Stimulated activated CD4-positive, alpha-beta T cell treated with anti-CD3 and anti-CD28 coated beads, Interleukin-15, amount 100 ng/mL, for 24 hours (primary cell): ENCODE results near the gene SIN3A.
"Not testable (repeated sequence)": the region's sequence is repeated elsewhere in the genome, so short reads cannot be mapped to it uniquely, and the experiment has no call there.

ENCODE experiments used
- DNase-seq: peaks from one replicate; pipeline ENCODE4 v3.0.0-alpha.2; 2020

The SIN3A gene

DNA sequence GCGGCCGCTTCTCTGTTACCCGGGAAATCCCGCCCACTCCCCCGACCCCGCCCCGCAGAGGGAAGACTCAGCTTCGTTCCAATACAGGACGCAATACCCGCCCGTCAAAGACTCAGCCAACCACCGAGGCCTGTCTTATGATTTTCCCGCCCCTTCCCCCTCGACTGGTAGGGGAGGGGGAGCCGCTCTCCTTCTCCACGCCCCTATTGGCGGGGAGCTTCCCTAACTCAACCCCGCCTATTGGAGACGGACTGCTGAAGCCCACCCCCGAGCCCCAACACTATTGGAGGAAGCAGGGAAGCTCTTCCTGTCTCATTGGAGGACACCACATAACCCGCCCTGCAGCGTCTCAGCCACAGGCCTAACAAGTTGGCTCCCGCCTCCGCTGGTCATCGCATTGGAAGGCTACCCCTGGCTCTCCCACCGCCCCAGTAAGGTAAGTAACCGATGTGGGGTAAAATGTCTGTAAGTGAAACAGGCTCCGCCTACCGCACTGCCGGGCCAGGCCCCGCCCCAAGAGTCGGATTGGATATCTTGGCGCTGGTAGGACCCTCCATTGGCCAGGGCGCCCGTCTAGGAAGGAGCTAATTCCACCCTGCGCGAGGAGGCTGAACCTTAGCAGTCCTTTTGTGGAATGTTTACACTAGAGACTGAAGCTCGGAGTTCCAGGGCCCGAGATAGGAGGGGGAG, at the start of gene SIN3A:
SIN3A (minus strand) TSS at position 17 of the 690 bp plus-strand sequence. CDS start 21,315 bp downstream, outside the sequence.
- DNase-seq = peak; percentile 100

GRCh38 chr15:75493732-75494131, 42.2 kb upstream of the SIN3A start:
- no peak for DNase-seq

DNA sequence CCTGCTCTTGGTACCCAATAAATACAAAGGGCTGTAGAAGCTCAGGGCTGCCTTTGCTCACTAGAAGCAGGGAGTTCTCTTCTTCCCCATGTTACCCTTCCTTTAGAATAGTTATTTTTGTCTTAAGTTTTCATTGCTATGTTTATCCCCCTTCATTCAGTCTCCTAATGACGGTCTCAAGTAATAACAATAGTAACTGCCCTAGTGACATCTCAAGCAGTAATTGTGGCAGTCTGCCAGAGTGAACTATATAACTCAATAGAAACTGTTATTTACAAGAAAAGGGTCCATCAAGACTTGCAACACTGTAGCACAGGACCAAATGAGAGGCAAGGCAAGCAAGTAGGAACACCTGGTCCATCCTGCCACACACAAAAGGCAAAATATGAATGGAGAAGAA, 32.5 kb upstream of the SIN3A start:
- no peak for DNase-seq

DNA sequence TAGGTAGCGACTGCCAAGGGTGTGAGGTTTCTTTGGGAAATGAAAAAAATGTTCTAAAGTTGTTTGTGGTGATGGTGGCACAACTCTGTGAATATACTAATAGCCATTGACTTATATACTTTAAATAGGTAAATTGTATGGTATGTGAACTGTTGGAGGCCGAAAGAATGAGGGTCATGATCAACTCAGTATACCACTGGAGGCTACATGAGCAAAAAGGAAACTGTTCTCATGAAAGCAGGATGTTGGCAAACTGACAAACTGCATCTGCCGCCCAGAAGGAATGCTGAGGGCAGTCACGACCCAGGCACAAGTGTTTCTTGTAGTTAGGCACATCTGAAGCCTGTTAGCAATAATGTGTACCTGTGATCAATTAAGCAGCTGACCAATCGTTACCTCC, 32.1 kb upstream of the SIN3A start:
- DNase-seq = not testable (repeated sequence)

GRCh38 chr15:75483106-75483505, 31.6 kb upstream of the SIN3A start:
- no peak for DNase-seq

DNA sequence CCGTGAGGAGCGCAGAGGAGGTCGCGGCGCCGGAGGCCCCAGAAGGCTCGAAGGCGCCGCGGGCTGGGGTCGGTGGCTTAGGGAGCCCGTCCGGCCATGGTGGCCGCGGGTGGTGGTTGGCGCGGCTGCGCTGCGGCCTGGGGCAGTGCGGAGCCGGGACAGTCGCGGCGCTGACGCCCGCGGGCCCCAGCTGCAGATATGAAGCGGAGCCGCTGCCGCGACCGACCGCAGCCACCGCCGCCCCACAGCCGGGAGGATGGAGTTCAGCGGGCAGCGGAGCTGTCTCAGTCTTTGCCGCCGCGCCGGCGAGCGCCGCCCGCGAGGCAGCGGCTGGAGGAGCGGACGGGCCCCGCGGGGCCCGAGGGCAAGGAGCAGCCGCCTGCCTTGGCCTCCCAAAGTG, 29.0 kb upstream of the SIN3A start:
- DNase-seq = not testable (repeated sequence)

DNA sequence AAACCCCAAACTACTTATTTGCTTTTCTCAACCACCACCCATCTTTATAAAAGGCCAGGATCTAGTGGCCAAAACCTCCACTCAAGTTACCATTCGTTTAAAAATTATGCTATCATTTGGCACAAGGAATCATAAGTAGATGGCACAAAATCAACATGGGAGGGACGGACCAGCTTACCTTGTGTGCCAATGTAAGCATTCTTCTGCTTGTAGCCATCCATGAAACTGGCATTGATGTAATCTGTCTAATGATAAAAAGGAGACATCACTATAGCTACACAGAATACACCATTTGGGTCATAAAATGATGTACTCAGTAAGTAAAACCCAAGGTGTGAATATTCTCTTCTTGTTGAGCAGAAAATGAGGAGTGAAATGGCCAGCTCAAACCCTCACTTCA, 28.2 kb upstream of the SIN3A start:
- DNase-seq = no peak

GRCh38 chr15:75477094-75477493, 25.6 kb upstream of the SIN3A start:
- DNase-seq = not testable (repeated sequence)

DNA sequence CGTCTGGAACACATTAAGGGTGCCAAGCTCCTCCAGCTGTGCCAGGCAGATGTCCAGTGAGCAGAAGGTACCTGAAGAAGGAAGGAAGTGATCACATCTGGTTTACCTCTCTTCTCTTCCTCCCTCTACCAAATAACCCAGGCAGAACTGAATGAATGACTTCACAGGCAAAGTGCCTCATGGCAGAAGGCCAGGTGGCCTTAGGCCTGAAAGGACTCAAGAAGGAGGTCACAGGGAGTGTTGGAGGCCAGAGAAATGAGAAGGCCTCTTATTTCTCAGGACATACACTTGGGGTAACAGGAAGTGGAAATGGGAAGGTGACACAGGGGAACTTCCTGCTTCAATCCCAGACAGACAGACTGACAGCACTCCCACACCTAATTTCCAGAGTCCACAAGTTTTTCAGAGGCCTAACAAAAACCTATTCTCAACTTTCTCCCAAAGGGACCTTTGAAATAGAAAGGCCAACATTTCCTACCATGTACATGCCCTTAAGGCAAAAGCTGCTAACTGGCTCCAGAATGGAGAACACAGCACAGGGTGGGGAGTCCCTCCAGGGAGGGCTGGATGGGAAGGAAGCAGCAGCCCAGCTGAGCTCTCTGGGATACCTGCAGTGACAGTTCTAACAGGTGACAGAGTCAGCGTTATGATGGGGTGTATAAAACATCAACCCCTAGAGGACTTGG, 17.6 kb upstream of the SIN3A start:
- no peak for DNase-seq

DNA sequence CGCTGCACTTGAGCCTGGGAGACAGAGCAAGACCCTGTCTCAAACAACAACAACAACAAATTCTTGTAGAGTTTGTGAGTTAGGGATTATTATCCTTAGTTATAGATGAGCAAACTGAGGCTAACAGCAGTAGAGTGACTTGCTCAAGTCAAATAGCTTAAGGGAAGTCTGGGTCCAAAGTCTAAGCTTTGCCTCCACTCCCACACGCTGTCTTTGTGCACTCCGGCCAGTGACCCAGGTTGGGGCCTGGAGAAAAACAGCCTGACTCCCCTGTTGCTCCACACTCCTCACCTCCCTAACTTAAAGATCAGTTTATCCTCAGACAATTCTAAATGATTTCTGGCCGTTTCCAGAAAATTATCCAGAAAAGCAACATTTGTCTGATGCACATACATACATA, 9.2 kb upstream of the SIN3A start:
- no peak for DNase-seq

DNA sequence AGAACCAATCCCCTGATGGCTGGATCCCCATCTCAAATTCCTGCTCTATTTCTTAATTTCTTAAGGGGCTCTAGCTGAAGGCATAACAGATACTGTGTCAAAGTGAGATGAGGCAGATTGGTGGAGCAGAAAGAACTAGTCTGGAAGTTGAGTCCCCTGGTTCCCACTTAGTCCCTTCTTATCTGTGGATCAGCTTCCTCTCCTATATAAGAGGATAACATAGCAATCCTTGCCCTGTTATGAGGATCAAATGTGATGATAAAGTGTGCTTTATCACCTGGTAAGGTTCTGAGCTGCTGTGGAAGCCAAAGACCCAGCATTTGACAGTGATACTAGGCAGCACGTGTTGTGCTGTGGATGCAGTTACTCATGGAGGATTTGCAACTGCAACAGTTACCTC, 8.1 kb upstream of the SIN3A start:
- no peak for DNase-seq

DNA sequence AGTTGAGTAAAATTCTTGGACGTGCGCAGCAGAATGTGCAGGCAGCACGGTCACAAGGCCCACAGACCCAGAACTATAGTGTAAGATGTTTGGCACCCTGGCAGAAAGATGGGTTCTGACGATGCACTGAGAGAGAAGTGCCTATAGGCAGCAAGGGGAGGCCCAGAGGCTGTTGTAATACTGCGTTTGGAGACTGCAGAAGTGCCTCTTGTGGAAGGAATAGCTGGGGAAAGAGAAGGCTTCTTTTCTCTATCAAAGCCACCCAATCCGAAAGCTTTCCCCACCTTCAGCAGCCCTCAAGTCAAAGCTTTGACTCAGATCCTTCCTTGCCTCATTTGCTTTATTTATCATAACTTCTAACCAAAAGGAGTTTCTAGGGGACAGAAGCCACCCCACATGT, 5.2 kb upstream of the SIN3A start:
- no peak for DNase-seq

DNA sequence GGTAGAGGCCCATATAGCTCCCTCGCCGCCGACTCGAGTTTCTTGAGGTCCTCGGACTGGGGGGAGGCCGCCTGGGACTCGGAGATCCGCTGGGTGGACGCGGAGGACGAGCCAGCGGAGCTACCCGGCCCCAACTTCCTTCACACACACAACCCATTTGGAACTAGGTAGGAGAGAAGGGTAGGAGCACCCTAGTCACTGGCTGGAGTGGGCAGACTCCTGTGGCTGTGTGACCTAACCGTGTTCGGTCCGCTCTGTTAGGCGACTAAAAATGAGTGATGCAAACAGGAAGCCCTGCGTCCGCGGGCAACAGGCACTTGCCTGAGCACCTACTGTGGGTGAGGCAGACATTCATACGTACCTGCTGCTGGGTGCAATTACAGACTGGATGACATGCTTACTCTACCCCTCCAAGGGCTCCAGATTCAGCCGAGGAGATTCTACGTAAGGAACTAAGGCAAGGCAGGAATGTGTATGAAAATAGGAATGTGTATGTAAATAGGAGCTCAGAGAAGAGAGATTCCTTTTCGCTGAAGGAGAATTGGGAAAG, 4.6 kb upstream of the SIN3A start:
- DNase-seq = peak; percentile 66

DNA sequence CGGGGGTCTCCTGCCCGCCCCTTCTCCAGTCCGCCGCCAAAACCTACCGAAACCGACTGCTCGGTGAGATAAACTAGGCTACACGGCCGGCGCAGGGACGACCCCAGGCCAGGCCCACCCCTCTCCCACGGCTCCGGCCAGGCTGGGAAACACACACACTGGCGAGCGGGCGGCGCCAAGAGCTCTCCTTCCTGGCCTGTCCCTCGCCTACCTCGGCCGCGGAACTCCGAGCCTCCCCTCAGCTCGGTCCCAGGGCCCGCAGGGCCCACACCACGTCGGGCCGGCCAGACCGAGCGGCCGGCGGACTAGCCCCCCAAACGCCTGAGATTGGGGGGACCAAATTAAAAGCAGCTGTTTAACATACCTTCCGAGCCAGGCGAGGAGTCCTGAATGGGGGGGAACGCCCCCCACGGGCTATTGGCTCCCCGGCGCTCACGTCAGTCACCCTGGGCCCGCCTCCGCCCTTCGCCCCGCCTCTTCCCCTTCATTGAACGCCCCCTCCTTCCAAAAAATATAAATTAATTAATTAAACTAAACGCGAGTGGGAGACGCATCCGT, 4.0 kb upstream of the SIN3A start:
- DNase-seq = peak; percentile 94

- DNase-seq = peak; percentile 89
Measured at GRCh38 chr15:75454471-75455378, 3.2 kb upstream of the SIN3A start.

DNA sequence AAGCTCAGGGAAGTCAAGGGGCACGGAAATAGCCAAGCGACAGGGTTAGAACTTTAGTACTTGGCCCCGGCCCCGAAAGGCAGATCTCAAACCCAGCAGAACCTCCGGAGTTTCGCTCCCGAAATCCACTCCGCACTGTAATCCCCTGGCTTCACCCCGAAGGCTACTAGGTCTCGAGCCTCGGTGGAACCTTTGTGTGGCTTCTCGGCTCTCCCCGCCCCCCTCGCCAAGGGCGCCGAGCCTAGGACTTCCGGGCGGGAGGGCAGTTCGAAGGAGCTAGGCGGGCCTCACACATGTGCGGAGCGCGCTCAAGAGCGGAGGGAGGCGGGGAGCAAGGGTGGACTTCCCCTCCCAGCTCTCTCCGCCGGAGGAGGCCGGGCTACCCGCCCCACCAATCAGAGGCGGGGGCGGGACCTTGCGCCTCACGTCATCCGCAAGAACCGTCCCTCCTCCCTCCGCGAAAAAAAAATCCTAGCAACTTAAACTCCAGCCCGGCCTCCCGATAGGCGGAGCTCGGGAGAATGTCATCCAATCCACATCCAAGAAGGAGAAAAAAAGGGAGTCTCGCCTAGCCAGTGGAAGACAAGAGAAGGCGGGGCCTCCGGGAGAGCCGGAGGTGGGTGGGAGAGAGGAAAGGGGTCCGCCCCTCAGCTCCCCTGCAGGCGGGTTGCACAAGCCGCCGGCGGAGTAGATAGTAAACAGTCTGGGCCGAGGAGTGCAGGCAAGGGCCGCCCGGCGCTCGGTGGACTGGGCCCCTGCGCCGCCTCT, 2.4 kb upstream of the SIN3A start:
- DNase-seq = peak; percentile 98

DNA sequence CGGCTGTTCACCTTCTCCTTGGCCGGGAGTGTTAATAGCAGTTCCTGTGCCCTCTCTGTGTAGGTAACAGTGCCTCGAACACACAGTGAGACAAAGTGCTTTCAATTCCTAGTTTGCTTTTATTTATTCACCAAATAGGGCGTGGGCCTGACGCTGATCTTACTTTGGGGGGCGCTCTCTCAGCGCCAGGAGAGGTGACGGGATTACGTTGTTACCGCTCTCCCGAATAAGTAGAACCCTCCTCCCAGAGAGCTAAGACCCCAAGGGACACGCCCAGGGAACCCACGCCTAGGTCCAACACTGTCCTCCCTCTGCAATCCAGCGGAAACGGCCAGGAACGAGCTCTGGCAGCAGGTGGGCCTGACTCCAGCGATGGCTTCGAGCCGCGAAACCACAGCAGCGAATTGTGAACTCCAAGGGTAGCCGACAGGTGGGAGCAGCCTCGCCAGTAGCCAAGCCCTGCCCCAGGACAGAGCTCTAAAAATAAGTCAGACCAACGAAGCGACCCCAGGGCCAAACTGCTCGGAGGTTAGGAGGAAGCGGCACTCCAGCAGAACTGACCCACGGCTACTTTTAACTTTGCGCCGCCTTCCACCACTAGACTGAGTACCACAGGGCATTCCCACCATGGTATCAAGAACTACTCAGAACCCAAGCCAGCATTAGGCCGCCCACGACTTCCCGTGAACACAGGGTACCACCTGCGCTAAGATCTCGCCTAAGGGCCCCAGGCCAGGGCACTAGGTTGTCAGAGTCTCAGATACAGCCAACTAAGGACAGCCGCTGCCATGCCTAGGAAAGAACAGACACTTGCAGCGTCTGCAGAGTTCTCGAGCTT, 1.6 kb upstream of the SIN3A start:
- DNase-seq = peak; percentile 86

- peak; percentile 87 for DNase-seq
Measured at GRCh38 chr15:75452364-75452864, 924 bp upstream of the SIN3A start.

DNA sequence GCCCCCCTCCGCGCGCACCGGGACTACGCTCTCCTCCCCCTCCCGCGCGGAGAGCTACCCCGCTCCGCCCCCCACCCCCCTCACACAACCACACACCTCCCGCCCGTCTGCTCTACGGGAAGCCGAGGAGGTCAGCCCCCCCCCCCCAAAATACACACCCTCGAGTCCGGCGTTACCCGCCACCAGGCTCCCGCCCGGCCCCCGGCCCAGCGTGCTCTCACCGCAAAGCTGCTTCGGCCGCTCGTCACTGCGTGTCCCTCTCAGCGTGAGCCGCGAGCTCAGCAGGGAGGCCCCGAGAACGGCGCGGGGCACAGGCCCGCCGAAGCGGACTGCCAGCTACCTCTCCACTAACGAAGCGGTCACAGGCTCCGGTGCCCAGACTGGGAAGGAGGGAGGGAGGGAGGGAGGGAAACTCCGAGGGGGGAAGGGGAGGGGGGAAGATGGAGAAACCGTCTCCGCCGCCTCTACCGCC, 252 bp downstream of the SIN3A start:
- no peak for DNase-seq

DNA sequence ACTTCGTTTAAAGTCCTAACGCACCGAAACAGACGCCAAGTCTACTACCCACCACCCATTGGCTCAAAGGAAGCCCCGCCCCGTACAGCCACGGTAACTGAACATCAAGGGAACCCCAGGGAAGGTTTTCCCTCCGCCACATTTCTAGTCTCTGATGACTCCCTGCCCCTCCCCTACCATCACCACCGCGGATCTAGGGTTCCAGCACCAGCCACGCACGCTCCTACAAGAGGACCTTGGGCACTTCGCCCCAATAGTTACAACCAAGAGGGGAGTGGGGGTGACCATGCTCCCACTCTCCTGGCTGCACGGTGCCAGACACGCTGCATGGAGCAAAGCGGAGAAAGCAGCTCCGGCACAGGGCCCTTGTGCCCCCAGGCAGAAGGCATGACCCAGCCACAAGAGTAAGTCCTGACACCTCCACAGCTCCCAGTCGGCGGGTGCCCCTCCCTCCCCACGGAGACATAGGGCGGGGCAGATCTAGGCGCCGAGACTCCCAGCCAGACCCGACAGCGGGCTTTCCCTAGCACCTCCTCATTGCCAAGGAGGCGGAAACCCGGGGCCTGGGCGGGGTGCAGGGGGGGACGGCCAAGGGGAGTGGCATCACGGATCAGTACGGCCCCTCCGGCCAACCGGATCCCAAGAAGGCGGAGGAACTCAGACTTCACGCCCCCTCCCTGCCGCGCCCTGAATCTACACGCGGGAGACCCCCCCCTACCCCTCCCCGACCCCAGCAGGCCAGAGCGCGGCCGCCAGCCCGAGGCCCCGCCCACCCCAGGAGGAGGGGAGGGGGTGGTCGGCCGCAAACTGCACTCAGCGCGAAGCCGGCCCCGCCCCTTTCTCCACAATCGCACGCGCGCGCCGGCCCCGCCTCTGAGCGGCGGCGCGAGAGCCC, 936 bp downstream of the SIN3A start:
- peak; percentile 98 for DNase-seq
